Activated B cell treated with CpG ODN at 0.5 μM for 24 hours (primary cell): ENCODE measurements around the gene NFKBIE. TPM values are rescaled to one million over a fixed set of nuclear protein-coding genes. Genes with fewer than 3 reads are reported as not detected.

Source experiments
- ATAC-seq: fragments of 200-7000 bp; cut with Tn5 transposase; one replicate; pipeline ENCODE4 v1.10.0; 2021; ENCODE audit warnings: low read depth, mild to moderate bottlenecking, moderate library complexity
- CTCF ChIA-PET: fragments of 350-600 bp; sonication (Branson Sonifier 250); formaldehyde crosslinking; loops from one replicate; lab custom pipeline; 2021; ENCODE audit warnings: antibody characterized with exemption; lab: Charles Lee
- POLR2A ChIA-PET: fragments of 350-600 bp; sonication (Branson Sonifier 250); formaldehyde crosslinking; loops from one replicate; lab custom pipeline; 2021; ENCODE audit warnings: antibody characterized with exemption; lab: Charles Lee
- DNase-seq: peaks from one replicate; pipeline ENCODE4 v3.0.0; 2022
- H3K27ac Mint-ChIP-seq: one replicate; pipeline ENCODE4 v1.8.0; 2020; ENCODE audit warnings: mixed read lengths
- H3K27me3 Mint-ChIP-seq: one replicate; pipeline ENCODE4 v1.8.0; 2021; ENCODE audit warnings: mixed read lengths
- H3K36me3 Mint-ChIP-seq: one replicate; pipeline ENCODE4 v1.8.0; 2021; ENCODE audit warnings: low read depth, mixed read lengths
- H3K4me1 Mint-ChIP-seq: one replicate; pipeline ENCODE4 v1.8.0; 2021; ENCODE audit warnings: mixed read lengths
- H3K4me3 Mint-ChIP-seq: one replicate; pipeline ENCODE4 v1.8.0; 2020; ENCODE audit warnings: mild to moderate bottlenecking, mixed read lengths
- H3K9me3 Mint-ChIP-seq: one replicate; pipeline ENCODE4 v1.8.0; 2020; ENCODE audit warnings: mixed read lengths
- CTCF ChIP-seq: fragments of 200-600 bp; IDR thresholded peaks from one replicate; pipeline ENCODE4 v1.8.0; 2022; ENCODE audit warnings: antibody characterized with exemption, mild to moderate bottlenecking
- intact Hi-C: fragments of 100-400 bp; cut with micrococcal nuclease; formaldehyde crosslinking; loops from one replicate; pipeline ENCODE4 v1.15.1; 2024
- total RNA-seq: library from RNA; stranded (reverse); gene quantifications from 2 replicates; pipeline ENCODE4 v1.2.3, GENCODE V29; 2022

NFKBIE gene
- total RNA-seq, 1 donor from 2014 or later: 94.7 TPM

DNA sequence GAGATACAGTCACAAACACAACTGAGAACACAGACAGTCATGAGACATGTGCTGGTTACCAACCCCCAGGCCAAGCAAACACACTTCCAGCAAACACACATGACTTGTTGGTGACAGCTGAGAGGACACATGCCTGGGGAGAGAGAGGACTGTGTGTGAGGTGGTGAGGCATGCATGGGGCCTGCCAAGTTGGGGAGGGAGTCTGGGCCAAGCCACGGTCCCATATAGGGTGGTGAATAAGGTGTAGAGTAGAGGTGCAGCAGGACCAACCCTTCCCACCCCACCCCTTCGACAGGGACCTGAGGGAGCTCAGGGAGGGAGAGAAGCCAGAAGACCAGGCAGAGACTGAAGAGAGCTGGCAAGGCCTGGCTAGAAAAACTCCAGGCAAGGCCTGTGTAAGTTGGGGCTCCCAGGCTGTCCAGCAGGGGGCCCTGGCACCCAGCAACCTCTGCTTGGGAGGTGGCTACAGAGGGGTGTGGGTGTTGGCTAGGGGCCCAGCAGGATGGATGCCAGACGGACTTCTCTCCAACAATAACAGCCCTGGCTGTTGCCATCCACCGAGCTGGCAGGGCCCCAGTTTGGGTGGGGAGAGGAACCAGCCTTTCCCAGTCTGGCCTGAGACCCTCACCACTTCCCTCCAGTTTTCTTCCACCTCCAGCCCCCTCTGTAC is 43.9 kb downstream of the NFKBIE start:
- ATAC-seq (peak; percentile 51), DNase-seq (peak; percentile 53)
- no peaks in the 10 kb centered on the region for H3K27me3 Mint-ChIP-seq
- H3K36me3 Mint-ChIP-seq: no peaks in the 10 kb centered on the region
- H3K9me3 Mint-ChIP-seq: no peaks in the 10 kb centered on the region
- H3K4me3 Mint-ChIP-seq: no peak overlapping the region
- intact Hi-C loops: loop anchor here (5.0 kb wide), 2 partner anchors 94 to 116 kb away; partner anchors contain the start of genes MRPL14 and TMEM63B
- no peak overlapping the region for H3K27ac Mint-ChIP-seq
- TF ChIP-seq CTCF: no peak
- ChIA-PET POLR2A (interaction anchor here (0.6 to 1.6 kb wide), 5 partner anchors 25 to 43 kb away, joined by 3 to 8 read pairs (median 4); partner anchors contain the start of gene HSP90AB1), CTCF (interaction anchor here (1.2 kb wide), 1 partner anchor 36 kb away, joined by 3 read pairs; the partner anchor contains the start of gene SLC35B2)
- H3K4me1 Mint-ChIP-seq: peaks cover 39% of the 10 kb centered on the region

- peaks cover 39% of the 10 kb centered on the region for H3K4me1 Mint-ChIP-seq
- ChIA-PET POLR2A (interaction anchor here (1.6 kb wide), 1 partner anchor 26 kb away, joined by 8 read pairs; the partner anchor contains the start of gene HSP90AB1), CTCF (interaction anchor here (1.2 kb wide), 1 partner anchor 36 kb away, joined by 3 read pairs; the partner anchor contains the start of gene SLC35B2)
- H3K36me3 Mint-ChIP-seq: no peaks in the 10 kb centered on the region
- intact Hi-C loops: loop anchor here (5.0 kb wide), 2 partner anchors 94 to 116 kb away; partner anchors contain the start of genes MRPL14 and TMEM63B
- no peak overlapping the region for H3K4me3 Mint-ChIP-seq
- TF ChIP-seq CTCF: no peak
- H3K9me3 Mint-ChIP-seq: no peaks in the 10 kb centered on the region
- no peak overlapping the region for H3K27ac Mint-ChIP-seq
- DNase-seq: no peak
- H3K27me3 Mint-ChIP-seq: no peaks in the 10 kb centered on the region
- no peak for ATAC-seq
Observed at GRCh38 chr6:44220913-44221290, 44.4 kb downstream of the NFKBIE start.

DNA sequence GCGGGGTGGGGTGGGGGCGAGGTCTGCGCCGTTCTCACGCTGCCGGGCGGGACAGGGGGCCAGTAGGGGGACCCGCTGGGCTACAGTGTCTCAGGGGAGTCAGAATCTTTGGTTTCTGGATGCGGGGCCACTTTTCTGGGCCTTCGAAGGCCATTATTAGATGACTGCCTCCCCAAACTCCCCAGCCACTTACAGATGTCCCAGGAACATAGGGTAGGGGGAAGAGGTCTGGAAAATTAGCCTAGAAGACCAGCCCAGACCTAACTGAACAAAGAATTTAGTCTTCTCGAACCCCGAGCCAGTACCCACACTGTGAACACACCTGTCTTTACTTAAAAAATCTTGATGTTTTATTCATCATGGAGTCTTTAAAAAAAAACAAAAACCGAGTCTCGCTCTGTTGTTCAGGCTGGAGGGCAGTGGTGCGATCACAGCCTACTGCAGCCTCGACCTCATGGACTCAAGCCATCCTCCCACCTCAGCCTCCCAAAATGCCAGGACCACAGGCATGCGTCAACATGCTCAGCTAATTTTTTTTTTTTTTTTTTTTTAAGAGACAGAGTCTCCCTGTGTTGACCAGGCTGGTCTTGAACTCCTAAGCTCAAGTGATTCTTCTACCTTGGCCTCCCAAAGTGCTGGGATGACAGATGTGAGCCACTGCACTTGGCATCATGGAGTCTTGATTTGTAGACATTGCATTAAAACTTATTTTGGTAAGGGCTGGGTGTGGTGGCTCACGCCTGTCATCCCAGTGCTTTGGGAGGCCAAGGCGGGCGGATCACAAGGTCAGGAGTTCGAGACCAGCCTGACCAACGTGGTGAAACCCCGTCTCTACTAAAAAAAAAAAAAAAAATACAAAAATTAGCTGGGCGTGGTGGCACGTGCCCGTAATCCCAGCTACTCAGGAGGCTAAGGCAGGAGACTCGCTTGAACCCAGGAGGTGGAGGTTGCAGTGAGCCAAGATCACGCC is 45.3 kb downstream of the NFKBIE start:
- Mint-ChIP-seq H3K4me3 (peak overlapping the region; percentile 80), H3K36me3 (no peaks in the 10 kb centered on the region), H3K9me3 (no peaks in the 10 kb centered on the region), H3K27me3 (no peaks in the 10 kb centered on the region), H3K27ac (no peak overlapping the region), H3K4me1 (peaks cover 39% of the 10 kb centered on the region)
- DNase-seq: no peak
- no peak for TF ChIP-seq CTCF
- ChIA-PET CTCF (interaction anchor here (0.7 kb wide), 1 partner anchor 17 kb away, joined by 4 read pairs; no protein-coding TSS in a partner anchor), POLR2A (interaction anchor here (0.7 to 1.7 kb wide), 7 partner anchors 17 to 1019 kb away, joined by 4 to 11 read pairs (median 6); partner anchors contain the start of genes HSP90AB1 and SLC35B2)
- ATAC-seq: peak; percentile 1
- intact Hi-C loops: loop anchor here (1.0 to 5.0 kb wide), 3 partner anchors 93 to 167 kb away; partner anchors contain the start of genes CDC5L, MRPL14 and TMEM63B

DNA sequence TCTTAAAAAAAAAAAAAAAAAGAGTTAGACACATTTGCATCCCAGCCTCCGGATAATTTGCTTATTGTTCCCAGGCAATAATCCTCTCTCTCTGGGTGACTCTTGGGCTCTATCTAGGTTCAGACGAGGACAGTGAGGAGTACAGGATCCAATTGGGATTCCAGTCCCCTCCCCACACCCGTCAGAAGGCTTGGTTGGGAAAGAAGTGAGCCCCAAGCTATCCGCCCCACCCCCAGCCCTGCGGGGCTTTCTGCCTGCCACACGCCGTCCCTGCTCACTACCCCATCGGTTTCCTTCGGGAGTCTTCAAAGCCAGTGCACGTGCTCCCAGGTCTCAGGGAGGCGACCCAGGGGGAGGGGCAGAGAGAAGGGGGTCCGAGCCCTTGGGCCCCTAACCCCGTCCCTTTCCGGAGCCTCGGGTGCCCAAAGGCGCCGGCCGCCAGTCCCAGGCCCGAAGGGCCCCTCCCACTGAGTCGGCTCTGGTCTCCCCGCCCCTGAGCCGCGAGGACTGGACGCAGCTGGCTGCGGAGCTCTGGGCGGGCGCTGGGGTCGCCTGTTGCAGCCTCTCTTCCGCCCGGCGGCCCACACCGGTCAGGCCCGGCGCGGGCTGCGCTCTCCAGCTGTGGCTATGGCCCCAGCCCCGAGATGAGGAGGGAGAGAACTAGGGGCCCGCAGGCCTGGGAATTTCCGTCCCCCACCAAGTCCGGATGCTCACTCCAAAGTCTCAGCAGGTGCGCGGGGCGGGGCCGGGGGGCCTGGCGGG is 46.1 kb downstream of the NFKBIE start:
- Mint-ChIP-seq H3K4me3 (peak overlapping the region; percentile 80), H3K27ac (peak overlapping the region; percentile 35)

More for the DNA sequence above, 46.1 kb downstream of the NFKBIE start:
- POLR2A ChIA-PET: interaction anchor here (0.7 to 1.7 kb wide), 6 partner anchors 18 to 1019 kb away, joined by 4 to 11 read pairs (median 6); partner anchors contain the start of genes HSP90AB1 and SLC35B2
- no peaks in the 10 kb centered on the region for H3K27me3 Mint-ChIP-seq
- TF ChIP-seq CTCF: no peak
- CTCF ChIA-PET: interaction anchor here (0.7 kb wide), 1 partner anchor 18 kb away, joined by 4 read pairs; no protein-coding TSS in a partner anchor
- peaks cover 35% of the 10 kb centered on the region for H3K4me1 Mint-ChIP-seq
- H3K9me3 Mint-ChIP-seq: no peaks in the 10 kb centered on the region
- DNase-seq (peak; percentile 57), ATAC-seq (peak; percentile 46)
- H3K36me3 Mint-ChIP-seq: no peaks in the 10 kb centered on the region
- intact Hi-C loops: loop anchor here (1.0 kb wide), 1 partner anchor 168 kb away; the partner anchor contains the start of gene CDC5L
